ENCODE data around the gene ZNF579. TPM values are rescaled to one million over a fixed set of nuclear protein-coding genes. Genes with fewer than 3 reads are reported as not detected.

The ZNF579 gene
- total RNA-seq, 1 donor from 2014 or later = 10.7 TPM

DNA sequence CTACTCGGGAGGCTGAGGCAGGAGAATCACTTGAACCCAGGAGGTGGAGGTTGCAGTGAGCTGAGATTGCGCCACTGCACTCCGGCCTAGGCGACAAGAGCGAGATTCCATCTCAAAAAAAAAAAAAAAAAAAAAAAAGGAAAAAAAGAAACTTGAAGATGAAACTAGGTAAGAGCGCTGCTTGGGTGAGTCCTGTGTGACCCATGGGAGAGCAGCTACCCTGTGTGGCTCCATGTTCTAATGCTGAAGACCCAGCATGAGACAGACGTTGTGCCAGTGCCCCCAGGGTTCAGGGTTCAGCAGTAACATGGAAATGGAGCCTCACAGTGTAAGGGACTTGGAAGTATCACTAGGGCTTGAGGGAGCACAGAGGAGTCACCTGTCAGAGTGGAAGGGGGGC is 37.8 kb upstream of the ZNF579 start:
- Mint-ChIP-seq H3K36me3 (ENCODE audit: low read depth) (peaks cover 28% of the 10 kb centered on the region), H3K27ac (no peak overlapping the region), H3K9me3 (no peaks in the 10 kb centered on the region), H3K27me3 (ENCODE audit: low read depth) (no peaks in the 10 kb centered on the region), H3K4me1 (ENCODE audit: low read depth) (peaks cover 10% of the 10 kb centered on the region), H3K4me3 (ENCODE audit: low read depth) (no peak overlapping the region)
- no peak for DNase-seq (ENCODE audit: low spot score)
- intact Hi-C loops (cut with micrococcal nuclease) = no loop called here

DNA sequence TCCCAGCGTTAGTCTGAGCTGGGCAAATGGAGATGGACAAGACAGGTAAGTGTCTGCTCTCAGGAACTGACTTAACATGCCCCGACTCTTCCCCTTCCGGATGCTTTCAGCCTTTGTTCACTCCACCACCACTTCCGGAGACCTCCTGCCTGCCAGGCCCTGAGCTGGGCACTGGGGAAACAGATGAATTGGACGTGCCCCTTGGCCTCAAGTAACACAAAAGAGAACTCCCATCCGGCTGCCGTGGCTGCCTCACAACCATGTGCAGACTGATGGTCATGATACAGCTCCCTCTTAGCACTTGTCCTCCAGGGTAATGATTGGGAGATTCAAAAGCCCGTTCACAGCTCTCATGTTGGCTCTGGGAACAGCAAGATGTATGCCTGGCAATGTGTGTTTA is 36.8 kb upstream of the ZNF579 start:
- Mint-ChIP-seq H3K27me3 (ENCODE audit: low read depth) (no peaks in the 10 kb centered on the region), H3K4me1 (ENCODE audit: low read depth) (peaks cover 7% of the 10 kb centered on the region), H3K27ac (no peak overlapping the region), H3K4me3 (ENCODE audit: low read depth) (no peak overlapping the region), H3K9me3 (no peaks in the 10 kb centered on the region), H3K36me3 (ENCODE audit: low read depth) (peaks cover 33% of the 10 kb centered on the region)
- intact Hi-C loops (cut with micrococcal nuclease) = no loop called here
- DNase-seq (ENCODE audit: low spot score) = no peak

DNA sequence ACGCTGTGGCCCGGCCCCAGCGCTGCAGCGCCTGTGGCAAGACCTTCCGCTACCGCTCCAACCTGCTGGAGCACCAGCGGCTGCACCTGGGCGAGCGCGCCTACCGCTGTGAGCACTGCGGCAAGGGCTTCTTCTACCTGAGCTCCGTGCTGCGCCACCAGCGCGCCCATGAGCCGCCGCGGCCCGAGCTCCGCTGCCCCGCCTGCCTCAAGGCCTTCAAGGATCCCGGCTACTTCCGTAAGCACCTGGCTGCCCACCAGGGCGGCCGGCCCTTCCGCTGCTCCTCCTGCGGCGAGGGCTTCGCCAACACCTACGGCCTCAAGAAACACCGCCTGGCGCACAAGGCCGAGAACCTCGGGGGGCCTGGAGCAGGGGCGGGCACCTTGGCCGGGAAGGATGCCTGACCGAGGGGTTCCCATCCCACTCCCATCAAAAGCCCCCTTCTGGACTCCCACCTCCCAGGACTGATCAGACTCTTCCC is 35.8 kb upstream of the ZNF579 start:
- intact Hi-C loops (cut with micrococcal nuclease) = no loop called here
- H3K4me1 Mint-ChIP-seq (ENCODE audit: low read depth) = peaks cover 7% of the 10 kb centered on the region
- no peak overlapping the region for H3K4me3 Mint-ChIP-seq (ENCODE audit: low read depth)
- H3K27me3 Mint-ChIP-seq (ENCODE audit: low read depth) = no peaks in the 10 kb centered on the region
- no peaks in the 10 kb centered on the region for H3K9me3 Mint-ChIP-seq
- H3K36me3 Mint-ChIP-seq (ENCODE audit: low read depth) = peaks cover 36% of the 10 kb centered on the region
- no peak overlapping the region for H3K27ac Mint-ChIP-seq
- DNase-seq (ENCODE audit: low spot score) = no peak

DNA sequence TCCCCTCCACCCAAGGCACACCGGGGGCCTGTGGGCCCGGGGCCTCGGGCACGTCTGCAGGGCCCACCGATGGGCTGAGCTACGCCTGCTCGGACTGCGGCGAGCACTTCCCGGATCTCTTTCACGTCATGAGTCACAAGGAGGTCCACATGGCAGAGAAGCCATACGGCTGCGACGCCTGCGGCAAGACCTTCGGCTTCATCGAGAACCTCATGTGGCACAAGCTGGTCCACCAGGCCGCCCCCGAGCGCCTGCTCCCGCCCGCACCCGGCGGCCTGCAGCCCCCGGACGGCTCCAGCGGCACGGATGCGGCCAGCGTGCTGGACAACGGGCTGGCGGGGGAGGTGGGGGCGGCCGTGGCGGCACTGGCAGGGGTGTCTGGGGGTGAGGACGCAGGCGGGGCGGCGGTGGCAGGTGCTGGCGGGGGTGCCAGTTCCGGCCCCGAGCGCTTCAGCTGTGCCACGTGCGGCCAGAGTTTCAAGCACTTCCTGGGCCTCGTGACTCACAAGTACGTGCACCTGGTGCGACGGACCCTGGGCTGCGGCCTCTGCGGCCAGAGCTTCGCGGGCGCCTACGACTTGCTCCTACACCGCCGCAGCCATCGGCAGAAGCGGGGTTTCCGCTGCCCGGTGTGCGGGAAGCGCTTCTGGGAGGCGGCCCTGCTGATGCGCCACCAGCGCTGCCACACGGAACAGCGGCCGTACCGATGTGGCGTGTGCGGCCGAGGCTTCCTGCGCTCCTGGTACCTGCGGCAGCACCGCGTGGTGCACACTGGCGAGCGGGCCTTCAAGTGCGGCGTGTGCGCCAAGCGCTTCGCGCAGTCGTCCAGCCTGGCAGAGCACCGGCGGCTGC is 35.1 kb upstream of the ZNF579 start:
- no peak overlapping the region for H3K4me3 Mint-ChIP-seq (ENCODE audit: low read depth)
- H3K27me3 Mint-ChIP-seq (ENCODE audit: low read depth) = no peaks in the 10 kb centered on the region
- intact Hi-C loops (cut with micrococcal nuclease) = no loop called here
- H3K36me3 Mint-ChIP-seq (ENCODE audit: low read depth) = peaks cover 34% of the 10 kb centered on the region
- no peak overlapping the region for H3K27ac Mint-ChIP-seq
- peaks cover 7% of the 10 kb centered on the region for H3K4me1 Mint-ChIP-seq (ENCODE audit: low read depth)
- DNase-seq (ENCODE audit: low spot score) = no peak
- no peaks in the 10 kb centered on the region for H3K9me3 Mint-ChIP-seq

DNA sequence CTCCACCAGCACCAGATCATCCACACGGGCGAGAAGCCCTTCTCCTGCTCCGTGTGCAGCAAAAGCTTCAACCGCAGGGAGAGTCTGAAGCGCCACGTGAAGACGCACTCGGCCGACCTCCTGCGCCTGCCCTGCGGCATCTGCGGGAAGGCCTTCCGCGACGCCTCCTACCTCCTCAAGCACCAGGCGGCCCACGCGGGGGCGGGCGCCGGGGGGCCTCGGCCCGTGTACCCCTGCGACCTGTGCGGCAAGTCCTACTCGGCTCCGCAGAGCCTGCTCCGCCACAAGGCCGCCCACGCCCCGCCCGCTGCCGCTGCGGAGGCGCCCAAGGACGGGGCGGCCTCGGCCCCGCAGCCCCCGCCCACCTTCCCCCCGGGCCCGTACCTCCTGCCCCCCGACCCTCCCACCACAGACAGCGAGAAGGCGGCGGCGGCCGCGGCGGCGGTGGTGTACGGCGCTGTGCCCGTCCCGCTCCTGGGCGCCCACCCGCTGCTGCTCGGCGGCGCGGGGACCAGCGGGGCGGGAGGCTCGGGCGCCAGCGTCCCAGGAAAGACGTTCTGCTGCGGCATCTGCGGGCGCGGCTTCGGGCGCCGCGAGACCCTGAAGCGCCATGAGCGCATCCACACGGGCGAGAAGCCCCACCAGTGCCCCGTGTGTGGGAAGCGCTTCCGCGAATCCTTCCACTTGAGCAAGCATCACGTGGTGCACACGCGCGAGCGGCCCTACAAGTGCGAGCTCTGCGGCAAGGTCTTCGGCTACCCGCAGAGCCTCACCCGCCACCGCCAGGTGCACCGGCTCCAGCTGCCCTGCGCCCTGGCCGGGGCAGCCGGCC is 34.3 kb upstream of the ZNF579 start:
- Mint-ChIP-seq H3K27me3 (ENCODE audit: low read depth) (no peaks in the 10 kb centered on the region), H3K9me3 (no peaks in the 10 kb centered on the region), H3K27ac (no peak overlapping the region), H3K36me3 (ENCODE audit: low read depth) (peaks cover 30% of the 10 kb centered on the region), H3K4me3 (ENCODE audit: low read depth) (no peak overlapping the region), H3K4me1 (ENCODE audit: low read depth) (no peaks in the 10 kb centered on the region)
- intact Hi-C loops (cut with micrococcal nuclease) = no loop called here
- no peak for DNase-seq (ENCODE audit: low spot score)

DNA sequence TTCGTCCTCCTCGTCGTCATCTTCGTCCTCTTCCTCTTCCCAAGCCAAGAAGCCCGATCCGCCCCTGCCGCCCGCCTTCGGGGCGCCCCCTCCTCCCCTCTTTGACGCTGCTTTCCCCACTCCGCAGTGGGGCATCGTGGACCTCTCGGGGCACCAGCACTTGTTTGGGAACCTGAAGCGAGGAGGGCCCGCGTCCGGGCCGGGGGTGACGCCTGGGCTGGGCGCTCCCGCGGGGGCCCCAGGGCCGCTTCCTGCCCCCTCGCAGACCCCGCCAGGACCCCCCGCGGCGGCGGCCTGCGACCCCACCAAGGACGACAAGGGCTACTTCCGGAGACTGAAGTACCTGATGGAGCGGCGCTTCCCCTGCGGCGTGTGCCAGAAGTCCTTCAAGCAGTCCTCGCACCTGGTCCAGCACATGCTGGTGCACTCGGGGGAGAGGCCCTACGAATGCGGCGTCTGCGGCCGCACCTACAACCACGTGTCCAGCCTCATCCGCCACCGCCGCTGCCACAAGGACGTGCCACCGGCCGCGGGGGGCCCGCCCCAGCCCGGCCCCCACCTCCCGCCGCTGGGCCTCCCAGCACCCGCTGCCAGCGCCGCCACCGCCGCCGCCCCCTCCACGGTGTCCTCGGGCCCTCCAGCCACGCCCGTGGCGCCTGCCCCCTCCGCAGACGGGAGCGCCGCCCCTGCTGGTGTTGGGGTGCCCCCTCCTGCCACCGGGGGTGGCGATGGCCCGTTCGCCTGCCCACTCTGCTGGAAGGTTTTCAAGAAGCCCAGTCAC is 33.5 kb upstream of the ZNF579 start:
- Mint-ChIP-seq H3K9me3 (no peaks in the 10 kb centered on the region), H3K36me3 (ENCODE audit: low read depth) (peaks cover 31% of the 10 kb centered on the region), H3K27me3 (ENCODE audit: low read depth) (no peaks in the 10 kb centered on the region), H3K4me3 (ENCODE audit: low read depth) (no peak overlapping the region), H3K4me1 (ENCODE audit: low read depth) (peaks cover 2% of the 10 kb centered on the region), H3K27ac (no peak overlapping the region)
- intact Hi-C loops (cut with micrococcal nuclease) = no loop called here
- no peak for DNase-seq (ENCODE audit: low spot score)

DNA sequence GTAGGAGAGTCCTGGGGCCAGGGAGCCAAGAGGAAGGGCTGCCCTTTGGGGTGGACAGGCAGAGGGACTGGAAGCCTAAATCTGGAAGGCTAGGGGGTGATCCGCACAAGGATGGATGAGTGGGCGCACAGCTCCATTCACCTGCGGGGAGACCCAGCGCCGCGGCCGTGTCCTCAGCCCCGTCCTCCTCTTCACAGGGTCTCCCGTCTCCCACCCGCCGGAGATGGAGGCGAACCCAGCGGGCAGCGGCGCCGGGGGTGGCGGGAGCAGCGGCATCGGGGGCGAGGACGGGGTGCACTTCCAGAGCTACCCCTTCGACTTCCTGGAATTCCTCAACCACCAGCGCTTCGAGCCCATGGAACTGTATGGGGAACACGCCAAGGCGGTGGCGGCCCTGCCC is 32.7 kb upstream of the ZNF579 start:
- H3K4me1 Mint-ChIP-seq (ENCODE audit: low read depth) = peaks cover 2% of the 10 kb centered on the region
- no peak overlapping the region for H3K4me3 Mint-ChIP-seq (ENCODE audit: low read depth)
- H3K9me3 Mint-ChIP-seq = no peaks in the 10 kb centered on the region
- DNase-seq (ENCODE audit: low spot score) = no peak
- H3K36me3 Mint-ChIP-seq (ENCODE audit: low read depth) = peaks cover 34% of the 10 kb centered on the region
- no peaks in the 10 kb centered on the region for H3K27me3 Mint-ChIP-seq (ENCODE audit: low read depth)
- H3K27ac Mint-ChIP-seq = no peak overlapping the region
- intact Hi-C loops (cut with micrococcal nuclease) = no loop called here

DNA sequence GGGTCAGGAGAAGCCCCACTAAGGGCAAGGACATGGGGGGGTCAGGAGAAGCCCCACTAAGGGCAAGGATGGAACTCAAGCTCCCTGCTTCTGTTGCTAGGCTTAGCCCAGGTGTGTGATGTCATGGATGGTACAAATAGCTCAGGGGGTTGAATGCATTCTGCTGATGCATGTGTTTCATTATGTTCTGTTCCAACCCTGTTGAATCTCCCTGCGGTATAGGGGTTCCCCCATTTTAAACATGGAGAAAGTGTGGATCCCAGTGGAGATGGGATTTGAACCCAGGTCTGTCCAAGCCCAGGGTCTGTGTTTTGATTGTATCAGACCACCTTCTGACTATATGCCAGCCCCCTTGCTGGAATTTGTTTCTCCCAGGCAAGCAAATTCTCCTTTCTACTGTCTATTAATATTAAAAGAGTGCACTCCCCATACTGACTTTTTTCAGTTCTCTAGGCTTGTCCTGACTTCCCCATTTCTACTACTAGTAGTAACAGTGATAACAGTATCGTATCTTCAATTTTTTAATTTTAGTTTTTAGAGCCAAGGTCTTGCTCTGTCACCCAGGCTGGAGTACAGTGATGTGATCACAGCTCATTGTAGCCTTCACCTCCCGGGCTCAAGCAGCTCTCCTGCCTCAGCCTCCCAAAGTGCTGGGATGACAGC is 31.5 kb upstream of the ZNF579 start:
- Mint-ChIP-seq H3K36me3 (ENCODE audit: low read depth) (peaks cover 35% of the 10 kb centered on the region), H3K27me3 (ENCODE audit: low read depth) (no peaks in the 10 kb centered on the region), H3K4me1 (ENCODE audit: low read depth) (peaks cover 6% of the 10 kb centered on the region), H3K9me3 (no peaks in the 10 kb centered on the region), H3K4me3 (ENCODE audit: low read depth) (no peak overlapping the region), H3K27ac (no peak overlapping the region)
- no peak for DNase-seq (ENCODE audit: low spot score)
- intact Hi-C loops (cut with micrococcal nuclease) = no loop called here

DNA sequence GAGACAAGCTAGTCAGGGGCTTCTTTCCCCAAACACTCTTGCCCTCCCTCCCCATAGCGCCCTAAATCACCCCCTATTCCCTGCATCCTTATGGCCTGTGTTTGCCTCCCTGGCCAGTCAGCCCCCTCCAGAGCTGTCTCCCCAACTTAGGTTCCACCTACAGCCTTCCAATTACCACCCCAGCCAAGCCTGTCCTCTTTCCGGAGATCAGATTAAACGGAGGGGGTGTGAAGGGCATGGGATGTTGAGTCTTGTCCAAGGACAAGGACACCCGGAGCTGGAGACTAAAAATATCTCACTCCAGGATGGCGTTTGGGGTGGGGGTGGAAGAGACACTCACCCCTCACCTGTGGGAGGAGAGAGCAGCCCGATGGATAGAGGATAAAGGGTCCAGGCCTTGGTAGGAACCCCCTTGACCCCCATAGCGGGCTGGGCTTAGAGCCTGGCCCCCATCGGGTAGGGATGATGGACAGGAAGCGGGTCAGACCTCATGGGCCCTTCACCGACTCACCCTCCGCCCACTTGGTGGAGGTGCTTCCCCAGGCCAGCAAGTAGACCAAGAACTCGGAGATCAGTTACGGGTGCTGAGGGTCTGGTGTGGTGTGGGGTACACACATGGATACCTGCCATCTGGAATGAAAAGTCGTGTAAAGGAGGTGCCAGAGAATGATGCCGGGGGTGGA is 30.8 kb upstream of the ZNF579 start:
- intact Hi-C loops (cut with micrococcal nuclease) = no loop called here
- H3K9me3 Mint-ChIP-seq = no peaks in the 10 kb centered on the region
- DNase-seq (ENCODE audit: low spot score) = no peak
- H3K4me3 Mint-ChIP-seq (ENCODE audit: low read depth) = no peak overlapping the region
- no peak overlapping the region for H3K27ac Mint-ChIP-seq
- H3K27me3 Mint-ChIP-seq (ENCODE audit: low read depth) = no peaks in the 10 kb centered on the region
- peaks cover 12% of the 10 kb centered on the region for H3K4me1 Mint-ChIP-seq (ENCODE audit: low read depth)
- peaks cover 34% of the 10 kb centered on the region for H3K36me3 Mint-ChIP-seq (ENCODE audit: low read depth)

DNA sequence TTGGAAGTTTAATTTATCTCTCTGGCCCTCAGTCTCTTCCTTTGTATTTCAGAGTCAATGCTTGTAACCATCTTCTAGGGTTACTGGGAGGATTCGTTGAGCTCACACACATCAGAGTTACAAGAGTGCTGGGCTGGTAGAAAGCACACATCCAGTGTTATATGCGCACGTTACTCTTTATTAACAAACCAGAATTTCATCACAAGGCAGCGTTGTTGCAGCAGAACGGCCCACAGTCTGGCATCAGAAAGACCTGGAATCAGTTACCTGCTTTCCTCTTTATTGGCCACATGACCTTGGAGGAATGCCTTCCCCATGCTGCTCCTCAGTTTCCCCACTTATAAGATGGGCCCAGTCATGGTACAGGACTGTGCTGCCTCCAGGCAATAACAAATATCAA is 28.7 kb upstream of the ZNF579 start:
- Mint-ChIP-seq H3K36me3 (ENCODE audit: low read depth) (peaks cover 33% of the 10 kb centered on the region), H3K27ac (no peak overlapping the region), H3K27me3 (ENCODE audit: low read depth) (no peaks in the 10 kb centered on the region), H3K4me3 (ENCODE audit: low read depth) (no peak overlapping the region), H3K9me3 (no peaks in the 10 kb centered on the region), H3K4me1 (ENCODE audit: low read depth) (peaks cover 20% of the 10 kb centered on the region)
- intact Hi-C loops (cut with micrococcal nuclease) = loop anchor here (10.0 kb wide), 1 partner anchor 225 kb away; the partner anchor contains the start of genes RPL28 and TMEM238
- no peak for DNase-seq (ENCODE audit: low spot score)

DNA sequence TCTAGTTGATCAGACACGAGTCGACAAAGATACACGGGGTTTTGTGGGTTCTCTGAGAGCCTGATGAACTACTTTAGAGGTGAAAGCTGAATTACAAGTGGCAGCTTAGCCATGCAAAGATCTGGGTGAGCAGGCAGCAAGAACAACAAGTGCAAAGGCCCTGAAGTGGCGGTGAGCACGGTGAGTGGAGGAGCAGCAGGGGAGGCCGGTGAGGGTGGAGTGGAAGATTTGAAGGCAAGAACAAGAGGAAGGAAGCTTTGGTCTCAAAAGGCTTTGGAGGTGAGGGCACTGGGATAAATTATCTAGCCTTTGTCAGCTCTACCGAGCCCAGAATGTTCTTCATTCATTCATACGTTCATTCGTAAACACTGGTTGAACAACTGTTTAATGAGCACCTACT is 26.2 kb upstream of the ZNF579 start:
- peaks cover 25% of the 10 kb centered on the region for H3K4me1 Mint-ChIP-seq (ENCODE audit: low read depth)
- H3K27me3 Mint-ChIP-seq (ENCODE audit: low read depth) = no peaks in the 10 kb centered on the region
- peak overlapping the region; percentile 92 for H3K27ac Mint-ChIP-seq

DNA sequence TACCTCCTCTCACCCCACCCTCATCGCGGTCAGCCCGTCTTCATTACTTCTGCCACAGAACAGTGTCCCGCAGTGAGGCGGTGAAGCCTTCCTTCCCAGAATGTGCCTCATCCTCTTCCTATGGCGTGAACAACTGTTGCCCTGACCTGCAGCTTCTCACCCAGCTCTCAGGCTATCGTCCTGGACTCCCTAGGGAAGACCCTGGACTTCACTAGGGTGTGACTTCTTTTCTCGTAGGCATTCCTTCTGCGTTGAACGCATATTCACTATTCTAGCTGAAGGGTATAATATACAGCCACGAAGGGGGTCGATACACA is 25.8 kb upstream of the ZNF579 start:
- H3K27ac Mint-ChIP-seq = peak overlapping the region; percentile 92
- peaks cover 29% of the 10 kb centered on the region for H3K36me3 Mint-ChIP-seq (ENCODE audit: low read depth)
- no peak for DNase-seq (ENCODE audit: low spot score)
- intact Hi-C loops (cut with micrococcal nuclease) = loop anchor here (1.0 to 10.0 kb wide), 2 partner anchors 89 to 222 kb away; partner anchors contain the start of genes RPL28 and TMEM238
- peaks cover 28% of the 10 kb centered on the region for H3K4me1 Mint-ChIP-seq (ENCODE audit: low read depth)
- H3K4me3 Mint-ChIP-seq (ENCODE audit: low read depth) = peak overlapping the region; percentile 95
- H3K27me3 Mint-ChIP-seq (ENCODE audit: low read depth) = no peaks in the 10 kb centered on the region
- H3K9me3 Mint-ChIP-seq = no peaks in the 10 kb centered on the region

More for the DNA sequence above, 26.2 kb upstream of the ZNF579 start:
- no peak for DNase-seq (ENCODE audit: low spot score)
- no peaks in the 10 kb centered on the region for H3K9me3 Mint-ChIP-seq
- H3K36me3 Mint-ChIP-seq (ENCODE audit: low read depth) = peaks cover 30% of the 10 kb centered on the region
- intact Hi-C loops (cut with micrococcal nuclease) = loop anchor here (1.0 to 10.0 kb wide), 2 partner anchors 90 to 222 kb away; partner anchors contain the start of genes RPL28 and TMEM238
- peak overlapping the region; percentile 95 for H3K4me3 Mint-ChIP-seq (ENCODE audit: low read depth)

All from activated T-helper 2 cell treated with anti-CD3 and anti-CD28 coated beads, Interferon-gamma antibody, Interleukin-2, Interleukin-4, amounts not matched to agents 10 μg/mL and 5 μg/mL and 100 μg/mL, durations not matched to agents 14 hours and 24 hours and 36 hours (primary cell).